A673 (cell line): Measurements from ENCODE around the gene GFOD2. TPM values are rescaled to one million over a fixed set of nuclear protein-coding genes. Genes with fewer than 3 reads are reported as not detected.
A peak's percentile ranks its signal among the peaks of the same experiment; 100 is the strongest.

Experiments
- BruUV-seq: library from RNA; stranded (reverse); fragments of 400-500 nt; replicated peaks from 2 replicates; lab custom pipeline; 2021; lab: Mats Ljungman, UMichigan
- CTCF ChIA-PET: fragments of 300-600 bp; sonication (Branson Sonifier 250); formaldehyde crosslinking; loops from one replicate; lab custom pipeline; 2022; ENCODE audit warnings: antibody characterized with exemption; lab: Charles Lee
- POLR2A ChIA-PET: fragments of 300-600 bp; sonication (Branson Sonifier 250); formaldehyde crosslinking; loops from one replicate; lab custom pipeline; 2022; ENCODE audit warnings: antibody characterized with exemption; ENCODE audit not compliant: low non-redundant PET; lab: Charles Lee
- DNase-seq: peaks from one replicate; pipeline ENCODE4 v3.0.0-alpha.2; 2015; ENCODE audit warnings: low spot score
- H3K27ac ChIP-seq: fragments of 200-600 bp; sonication (generic); 2 replicates; pipeline ENCODE4 v1.5.1; 2016; ENCODE audit warnings: mixed run types, low read depth, mild to moderate bottlenecking, mixed read lengths, antibody characterized with exemption, low read length; ENCODE audit not compliant: poor library complexity, severe bottlenecking
- H3K27me3 ChIP-seq: fragments of 200-600 bp; sonication (generic); replicated peaks from 2 replicates; pipeline ENCODE4 v1.6.1; 2017; ENCODE audit warnings: mixed run types, low read depth, mild to moderate bottlenecking, mixed read lengths, antibody characterized with exemption, low read length; ENCODE audit not compliant: insufficient read depth, poor library complexity
- H3K36me3 ChIP-seq: fragments of 200-600 bp; sonication (generic); 2 replicates; pipeline ENCODE4 v1.6.1; 2016; ENCODE audit warnings: mixed run types, mild to moderate bottlenecking, mixed read lengths, antibody characterized with exemption, low read length; ENCODE audit not compliant: insufficient read depth, poor library complexity, severe bottlenecking
- H3K4me1 ChIP-seq: fragments of 200-600 bp; sonication (generic); 2 replicates; pipeline ENCODE4 v1.6.1; 2017; ENCODE audit warnings: mixed run types, mild to moderate bottlenecking, mixed read lengths, antibody characterized with exemption, low read length; ENCODE audit not compliant: insufficient read depth, poor library complexity, severe bottlenecking
- H3K4me3 ChIP-seq: fragments of 200-600 bp; sonication (generic); 2 replicates; pipeline ENCODE4 v1.5.1; 2016; ENCODE audit warnings: low read depth, mixed run types, mild to moderate bottlenecking, mixed read lengths, low read length; ENCODE audit not compliant: poor library complexity, severe bottlenecking
- H3K9me3 ChIP-seq: fragments of 200-600 bp; sonication (generic); 2 replicates; pipeline ENCODE4 v1.6.1; 2016; ENCODE audit warnings: mixed run types, low read depth, mild to moderate bottlenecking, mixed read lengths, antibody characterized with exemption, low read length; ENCODE audit not compliant: poor library complexity, severe bottlenecking
- EZH2 ChIP-seq: fragments of 200-600 bp; sonication (generic); IDR thresholded peaks from 2 replicates; pipeline ENCODE4 v1.6.1; 2017; ENCODE audit warnings: borderline replicate concordance, low read depth, mild to moderate bottlenecking, mixed read lengths, antibody characterized with exemption, low read length; ENCODE audit not compliant: poor library complexity, severe bottlenecking
- intact Hi-C: fragments of 100-400 bp; cut with micrococcal nuclease; formaldehyde crosslinking; loops from one replicate; pipeline ENCODE4 v1.10.0; 2022; ENCODE audit not compliant: unreplicated experiment
- total RNA-seq: library from RNA; stranded (reverse); gene quantifications from 2 replicates; pipeline ENCODE4 v1.2.3, GENCODE V29; 2021
- TF ChIP-seq, protein P1 (sequence below): fragments of 300-800, 200-600 bp; sonication (generic); conservative IDR thresholded peaks from 2 replicates; pipeline ENCODE4 v1.5.1; 2017; ENCODE audit warnings: low read depth, mild to moderate bottlenecking, antibody characterized with exemption, low read length, moderate library complexity, mixed read lengths

GFOD2 gene
- total RNA-seq, 1 experiment from 2014 or later: 22.6 TPM

DNA sequence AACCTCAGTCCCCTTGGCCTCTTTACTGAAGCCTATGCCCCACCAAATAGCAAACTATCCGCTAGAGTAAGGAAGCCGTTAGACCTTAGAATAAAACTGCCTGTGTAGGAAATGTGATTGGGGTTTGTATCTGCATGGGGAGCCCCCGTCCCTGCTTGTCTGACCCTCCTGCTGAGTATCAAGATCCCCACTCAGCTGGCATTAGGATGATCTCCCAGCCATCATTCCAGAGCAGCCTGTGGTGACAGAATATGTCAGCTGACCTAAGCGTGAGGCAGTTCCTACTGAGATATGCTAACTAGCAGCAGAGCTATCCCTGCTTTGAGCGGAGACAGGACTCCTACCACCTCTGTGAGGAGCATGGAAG, 645 bp upstream of the GFOD2 start:
- Histone ChIP-seq H3K4me3 (peak overlapping the region; percentile 93), H3K9me3 (no peaks in the 10 kb centered on the region), H3K4me1 (peaks cover 14% of the 10 kb centered on the region), H3K27me3 (no peaks in the 10 kb centered on the region), H3K36me3 (peaks cover 2% of the 10 kb centered on the region), H3K27ac (peak overlapping the region; percentile 87)
- TSS peak; percentile 97 for BruUV-seq
- POLR2A ChIA-PET: interaction anchor here (0.5 to 0.7 kb wide), 2 partner anchors 589 to 889 kb away, joined by 3 to 14 read pairs; partner anchors contain the start of gene NAE1
- CTCF ChIA-PET: interaction anchor here (0.7 kb wide), 1 partner anchor 199 kb away, joined by 3 read pairs; no protein-coding TSS in a partner anchor
- no peak for TF ChIP-seq EZH2
- TF ChIP-seq, protein P1, sequence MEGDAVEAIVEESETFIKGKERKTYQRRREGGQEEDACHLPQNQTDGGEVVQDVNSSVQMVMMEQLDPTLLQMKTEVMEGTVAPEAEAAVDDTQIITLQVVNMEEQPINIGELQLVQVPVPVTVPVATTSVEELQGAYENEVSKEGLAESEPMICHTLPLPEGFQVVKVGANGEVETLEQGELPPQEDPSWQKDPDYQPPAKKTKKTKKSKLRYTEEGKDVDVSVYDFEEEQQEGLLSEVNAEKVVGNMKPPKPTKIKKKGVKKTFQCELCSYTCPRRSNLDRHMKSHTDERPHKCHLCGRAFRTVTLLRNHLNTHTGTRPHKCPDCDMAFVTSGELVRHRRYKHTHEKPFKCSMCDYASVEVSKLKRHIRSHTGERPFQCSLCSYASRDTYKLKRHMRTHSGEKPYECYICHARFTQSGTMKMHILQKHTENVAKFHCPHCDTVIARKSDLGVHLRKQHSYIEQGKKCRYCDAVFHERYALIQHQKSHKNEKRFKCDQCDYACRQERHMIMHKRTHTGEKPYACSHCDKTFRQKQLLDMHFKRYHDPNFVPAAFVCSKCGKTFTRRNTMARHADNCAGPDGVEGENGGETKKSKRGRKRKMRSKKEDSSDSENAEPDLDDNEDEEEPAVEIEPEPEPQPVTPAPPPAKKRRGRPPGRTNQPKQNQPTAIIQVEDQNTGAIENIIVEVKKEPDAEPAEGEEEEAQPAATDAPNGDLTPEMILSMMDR: no peak
- DNase-seq: peak; percentile 44
- intact Hi-C loops: no loop called here

DNA sequence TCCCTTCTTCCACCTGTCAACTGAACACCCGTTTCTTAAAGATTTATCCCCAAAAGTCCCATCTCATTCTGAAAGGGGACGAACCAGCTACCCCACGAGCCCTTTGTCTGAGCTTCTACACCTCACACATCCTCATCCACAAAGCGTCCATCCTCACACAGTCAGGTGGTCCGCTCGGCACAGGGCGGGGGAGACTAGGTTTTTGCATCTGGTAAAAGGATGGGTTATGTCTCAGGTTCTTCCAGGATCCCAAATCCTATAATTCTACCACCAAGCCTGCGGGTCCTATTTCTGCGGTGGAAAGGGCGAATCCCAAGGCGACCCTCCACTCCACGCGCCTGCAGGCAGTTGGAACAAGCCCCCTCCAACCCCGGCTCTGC, 458 bp downstream of the GFOD2 start:
- TF ChIP-seq, protein P1: no peak
- TF ChIP-seq EZH2: no peak
- Histone ChIP-seq H3K36me3 (no peaks in the 10 kb centered on the region), H3K27me3 (no peaks in the 10 kb centered on the region), H3K27ac (peak overlapping the region; percentile 87), H3K9me3 (no peaks in the 10 kb centered on the region), H3K4me1 (peaks cover 14% of the 10 kb centered on the region), H3K4me3 (peak overlapping the region; percentile 93)
- POLR2A ChIA-PET: no interaction called here
- intact Hi-C loops: no loop called here
- peak; percentile 21 for DNase-seq
- CTCF ChIA-PET: no interaction called here
- no TSS peak for BruUV-seq

DNA sequence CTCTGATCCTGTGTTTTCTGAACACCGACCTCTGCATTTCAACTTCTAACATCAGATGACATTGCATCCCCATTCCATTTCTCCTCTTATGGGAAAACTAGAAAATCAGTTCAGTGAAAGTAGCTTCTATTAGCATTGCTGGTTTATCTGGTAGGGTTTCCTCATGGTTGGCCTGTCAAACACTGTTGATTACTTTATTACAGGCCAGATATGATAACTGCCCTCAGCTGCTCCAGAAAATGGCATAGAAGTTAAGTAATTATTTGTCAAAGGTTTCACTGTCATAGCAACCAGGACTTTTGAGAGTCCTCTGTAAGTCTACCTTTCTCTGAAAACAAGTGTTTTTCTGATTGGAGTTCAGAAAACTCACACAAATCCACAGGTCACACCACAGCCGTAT, 3.0 kb downstream of the GFOD2 start:
- Histone ChIP-seq H3K4me1 (peaks cover 14% of the 10 kb centered on the region), H3K36me3 (no peaks in the 10 kb centered on the region), H3K27me3 (no peaks in the 10 kb centered on the region), H3K9me3 (no peaks in the 10 kb centered on the region), H3K27ac (no peak overlapping the region), H3K4me3 (no peak overlapping the region)
- intact Hi-C loops: no loop called here
- CTCF ChIA-PET: interaction anchor here (0.6 kb wide), 1 partner anchor 168 kb away, joined by 3 read pairs; no protein-coding TSS in a partner anchor
- BruUV-seq: no TSS peak
- no peak for DNase-seq
- POLR2A ChIA-PET: no interaction called here
- TF ChIP-seq EZH2: no peak
- TF ChIP-seq, protein P1: no peak
